HEK293 (cell line): ENCODE data around the gene ARFGAP1.
A peak's percentile ranks its signal among the peaks of the same experiment; 100 is the strongest.

Experiments
- CTCF ChIA-PET: fragments of 350-600 bp; formaldehyde crosslinking; extraction: SDS; loops from one replicate; lab custom pipeline; 2021; ENCODE audit warnings: antibody characterized with exemption; lab: Yijun Ruan, JAX
- POLR2A ChIA-PET: fragments of 300-600 bp; formaldehyde crosslinking; extraction: SDS; loops from one replicate; lab custom pipeline; 2020; ENCODE audit warnings: antibody characterized with exemption, inconsistent platforms; lab: Yijun Ruan, JAX
- H3K27ac ChIP-seq: fragments of 200-500 bp; sonication (Bioruptor generic); 2 replicates; pipeline ENCODE4 v1.5.1; 2014; ENCODE audit warnings: low read depth, low read length, control low read depth, inconsistent platforms; ENCODE audit errors: extremely low read depth
- H3K36me3 ChIP-seq, 2 experiments: fragments of 200-500 bp in 1 of 2; sonication (Bioruptor generic) in 1 of 2; 1 replicate in 1 of 2; 2 replicates in 1 of 2; pipeline ENCODE4 v1.5.1; 2014 to 2017; ENCODE audit warnings: inconsistent platforms in 2 of 2, low read length in 2 of 2; ENCODE audit not compliant: control insufficient read depth in 2 of 2, insufficient read depth in 1 of 2
- H3K4me1 ChIP-seq: fragments of 200-500 bp; sonication (Bioruptor generic); 2 replicates; pipeline ENCODE4 v1.5.1; 2014; ENCODE audit warnings: mild to moderate bottlenecking, low read length, inconsistent platforms; ENCODE audit not compliant: control insufficient read depth, insufficient read depth
- H3K4me3 ChIP-seq: 2 replicates; pipeline ENCODE4 v1.5.1; 2011; ENCODE audit warnings: low read depth, mild to moderate bottlenecking, control low read depth, low read length, moderate library complexity
- H3K9me3 ChIP-seq: fragments of 200-500 bp; sonication (Bioruptor generic); 2 replicates; pipeline ENCODE4 v1.5.1; 2014; ENCODE audit warnings: low read depth, low read length, inconsistent platforms; ENCODE audit not compliant: control insufficient read depth, insufficient read depth
- GLIS1 ChIP-seq: fragments of 450-650 bp; formaldehyde crosslinking; IDR thresholded peaks from 2 replicates; pipeline ENCODE4 v1.5.1; 2016; ENCODE audit warnings: missing biosample characterization, missing genetic modification characterization
- KLF7 ChIP-seq: fragments of 450-650 bp; formaldehyde crosslinking; IDR thresholded peaks from 2 replicates; pipeline ENCODE4 v1.5.1; 2016; ENCODE audit warnings: missing biosample characterization, missing genetic modification characterization, borderline replicate concordance
- MZF1 ChIP-seq: fragments of 450-650 bp; formaldehyde crosslinking; IDR thresholded peaks from 2 replicates; pipeline ENCODE4 v1.5.1; 2017; ENCODE audit warnings: missing biosample characterization, missing genetic modification characterization, borderline replicate concordance
- RBAK ChIP-seq: fragments of 450-650 bp; formaldehyde crosslinking; IDR thresholded peaks from 2 replicates; pipeline ENCODE4 v1.5.1; 2016; ENCODE audit warnings: missing biosample characterization, missing genetic modification characterization
- SP2 ChIP-seq: fragments of 450-650 bp; formaldehyde crosslinking; IDR thresholded peaks from 2 replicates; pipeline ENCODE4 v1.5.1; 2016; ENCODE audit warnings: missing biosample characterization, missing genetic modification characterization
- SP7 ChIP-seq: fragments of 450-650 bp; formaldehyde crosslinking; IDR thresholded peaks from 2 replicates; pipeline ENCODE4 v1.5.1; 2016; ENCODE audit warnings: missing biosample characterization, missing genetic modification characterization
- ZBTB7A ChIP-seq: fragments of 450-650 bp; formaldehyde crosslinking; IDR thresholded peaks from 2 replicates; pipeline ENCODE4 v1.5.1; 2016; ENCODE audit warnings: low read depth, missing biosample characterization, missing genetic modification characterization
- ZFP3 ChIP-seq: fragments of 450-650 bp; formaldehyde crosslinking; IDR thresholded peaks from 2 replicates; pipeline ENCODE4 v1.5.1; 2016; ENCODE audit warnings: low read depth, missing biosample characterization, missing genetic modification characterization
- ZFP69B ChIP-seq: fragments of 450-650 bp; formaldehyde crosslinking; IDR thresholded peaks from 2 replicates; pipeline ENCODE4 v1.5.1; 2016; ENCODE audit warnings: missing biosample characterization, missing genetic modification characterization
- ZIC2 ChIP-seq: fragments of 450-650 bp; formaldehyde crosslinking; IDR thresholded peaks from 2 replicates; pipeline ENCODE4 v1.5.1; 2016; ENCODE audit warnings: missing biosample characterization, missing genetic modification characterization
- ZNF10 ChIP-seq: fragments of 450-650 bp; formaldehyde crosslinking; IDR thresholded peaks from 2 replicates; pipeline ENCODE4 v1.5.1; 2017; ENCODE audit warnings: missing biosample characterization, missing genetic modification characterization
- ZNF140 ChIP-seq: fragments of 450-650 bp; formaldehyde crosslinking; IDR thresholded peaks from 2 replicates; pipeline ENCODE4 v1.5.1; 2016; ENCODE audit warnings: missing biosample characterization, missing genetic modification characterization
- ZNF23 ChIP-seq: fragments of 450-650 bp; formaldehyde crosslinking; IDR thresholded peaks from 2 replicates; pipeline ENCODE4 v1.5.1; 2016; ENCODE audit warnings: missing biosample characterization, missing genetic modification characterization, borderline replicate concordance
- ZNF600 ChIP-seq: fragments of 450-650 bp; formaldehyde crosslinking; IDR thresholded peaks from 2 replicates; pipeline ENCODE4 v1.5.1; 2016; ENCODE audit warnings: missing biosample characterization, missing genetic modification characterization
- ZNF623 ChIP-seq: fragments of 450-650 bp; formaldehyde crosslinking; IDR thresholded peaks from 2 replicates; pipeline ENCODE4 v1.5.1; 2016; ENCODE audit warnings: missing biosample characterization, missing genetic modification characterization
- ZNF629 ChIP-seq: fragments of 450-650 bp; formaldehyde crosslinking; IDR thresholded peaks from 2 replicates; pipeline ENCODE4 v1.5.1; 2017; ENCODE audit warnings: missing biosample characterization, missing genetic modification characterization
- ZXDB ChIP-seq: fragments of 450-650 bp; formaldehyde crosslinking; IDR thresholded peaks from 2 replicates; pipeline ENCODE4 v1.5.1; 2016; ENCODE audit warnings: missing biosample characterization, missing genetic modification characterization
- TF ChIP-seq, protein P1 (sequence below): fragments of 450-650 bp; formaldehyde crosslinking; IDR thresholded peaks from 2 replicates; pipeline ENCODE4 v1.5.1; 2016; ENCODE audit warnings: missing biosample characterization, missing genetic modification characterization
- TF ChIP-seq, protein P2 (sequence below): fragments of 450-650 bp; formaldehyde crosslinking; IDR thresholded peaks from 2 replicates; pipeline ENCODE4 v1.5.1; 2017; ENCODE audit warnings: missing biosample characterization, mild to moderate bottlenecking, missing genetic modification characterization, moderate library complexity
- TF ChIP-seq, protein P3 (sequence below): fragments of 450-650 bp; formaldehyde crosslinking; IDR thresholded peaks from 2 replicates; pipeline ENCODE4 v1.5.1; 2017; ENCODE audit warnings: missing biosample characterization, missing genetic modification characterization

Gene ARFGAP1

DNA sequence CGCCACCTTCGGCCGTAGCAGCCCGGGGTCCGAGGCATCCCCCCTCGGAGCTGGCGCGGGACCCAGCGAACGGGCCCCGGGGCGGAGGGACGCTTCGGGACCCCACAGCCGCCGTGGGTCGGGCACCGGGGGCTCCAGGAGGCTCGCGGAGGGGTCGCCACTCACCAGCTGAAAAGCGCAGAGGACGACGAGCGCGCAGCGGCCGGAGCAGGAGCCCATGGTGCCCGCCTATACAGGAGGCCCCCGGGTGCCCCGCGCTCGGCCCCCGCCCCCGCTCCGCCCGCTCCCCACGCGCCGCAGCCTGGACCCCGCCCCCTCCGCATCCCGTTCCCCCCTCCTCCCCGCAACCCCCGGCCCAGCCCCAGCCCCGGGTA lies 18.4 kb upstream of the ARFGAP1 start, which contains the start of gene NKAIN4:
NKAIN4 (minus strand) TSS at position 232 of the 374 bp plus-strand sequence; CDS start at position 219, 13 bp downstream.
- Histone ChIP-seq H3K36me3 (no peaks in the 10 kb centered on the region), H3K27ac (no peak within 1 kb of the TSS), H3K9me3 (no peaks in the 10 kb centered on the region), H3K4me3 (peak within 1 kb of the TSS; percentile 10), H3K4me1 (no peaks in the 10 kb centered on the region)
- ChIA-PET CTCF (interaction anchor here (1.9 to 4.1 kb wide), 2 partner anchors 19 to 30 kb away, joined by 4 to 53 read pairs; partner anchors contain the start of gene BIRC7), POLR2A (interaction anchor here (1.2 kb wide), 1 partner anchor 18 kb away, joined by 3 read pairs; the partner anchor contains the start of gene ARFGAP1)
- no peak for TF ChIP-seq ZNF23 (tag by site-specific recombination)
- TF ChIP-seq ZNF623 (tag by site-specific recombination) = no peak
- TF ChIP-seq, protein P1, sequence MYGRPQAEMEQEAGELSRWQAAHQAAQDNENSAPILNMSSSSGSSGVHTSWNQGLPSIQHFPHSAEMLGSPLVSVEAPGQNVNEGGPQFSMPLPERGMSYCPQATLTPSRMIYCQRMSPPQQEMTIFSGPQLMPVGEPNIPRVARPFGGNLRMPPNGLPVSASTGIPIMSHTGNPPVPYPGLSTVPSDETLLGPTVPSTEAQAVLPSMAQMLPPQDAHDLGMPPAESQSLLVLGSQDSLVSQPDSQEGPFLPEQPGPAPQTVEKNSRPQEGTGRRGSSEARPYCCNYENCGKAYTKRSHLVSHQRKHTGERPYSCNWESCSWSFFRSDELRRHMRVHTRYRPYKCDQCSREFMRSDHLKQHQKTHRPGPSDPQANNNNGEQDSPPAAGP (tag by site-specific recombination) = no peak
- no peak for TF ChIP-seq ZFP3 (tag by site-specific recombination)
- TF ChIP-seq MZF1 (tag by site-specific recombination) = no peak
- TF ChIP-seq, protein P2, sequence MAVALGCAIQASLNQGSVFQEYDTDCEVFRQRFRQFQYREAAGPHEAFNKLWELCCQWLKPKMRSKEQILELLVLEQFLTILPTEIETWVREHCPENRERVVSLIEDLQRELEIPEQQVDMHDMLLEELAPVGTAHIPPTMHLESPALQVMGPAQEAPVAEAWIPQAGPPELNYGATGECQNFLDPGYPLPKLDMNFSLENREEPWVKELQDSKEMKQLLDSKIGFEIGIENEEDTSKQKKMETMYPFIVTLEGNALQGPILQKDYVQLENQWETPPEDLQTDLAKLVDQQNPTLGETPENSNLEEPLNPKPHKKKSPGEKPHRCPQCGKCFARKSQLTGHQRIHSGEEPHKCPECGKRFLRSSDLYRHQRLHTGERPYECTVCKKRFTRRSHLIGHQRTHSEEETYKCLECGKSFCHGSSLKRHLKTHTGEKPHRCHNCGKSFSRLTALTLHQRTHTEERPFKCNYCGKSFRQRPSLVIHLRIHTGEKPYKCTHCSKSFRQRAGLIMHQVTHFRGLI = no peak
- TF ChIP-seq KLF7 = no peak
- TF ChIP-seq, protein P3, sequence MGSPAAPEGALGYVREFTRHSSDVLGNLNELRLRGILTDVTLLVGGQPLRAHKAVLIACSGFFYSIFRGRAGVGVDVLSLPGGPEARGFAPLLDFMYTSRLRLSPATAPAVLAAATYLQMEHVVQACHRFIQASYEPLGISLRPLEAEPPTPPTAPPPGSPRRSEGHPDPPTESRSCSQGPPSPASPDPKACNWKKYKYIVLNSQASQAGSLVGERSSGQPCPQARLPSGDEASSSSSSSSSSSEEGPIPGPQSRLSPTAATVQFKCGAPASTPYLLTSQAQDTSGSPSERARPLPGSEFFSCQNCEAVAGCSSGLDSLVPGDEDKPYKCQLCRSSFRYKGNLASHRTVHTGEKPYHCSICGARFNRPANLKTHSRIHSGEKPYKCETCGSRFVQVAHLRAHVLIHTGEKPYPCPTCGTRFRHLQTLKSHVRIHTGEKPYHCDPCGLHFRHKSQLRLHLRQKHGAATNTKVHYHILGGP = no peak
- TF ChIP-seq ZFP69B (tag by site-specific recombination) = no peak
- TF ChIP-seq ZNF10 = no peak
- TF ChIP-seq ZBTB7A (tag by site-specific recombination) = no peak
- TF ChIP-seq ZXDB (tag by site-specific recombination) = no peak

DNA sequence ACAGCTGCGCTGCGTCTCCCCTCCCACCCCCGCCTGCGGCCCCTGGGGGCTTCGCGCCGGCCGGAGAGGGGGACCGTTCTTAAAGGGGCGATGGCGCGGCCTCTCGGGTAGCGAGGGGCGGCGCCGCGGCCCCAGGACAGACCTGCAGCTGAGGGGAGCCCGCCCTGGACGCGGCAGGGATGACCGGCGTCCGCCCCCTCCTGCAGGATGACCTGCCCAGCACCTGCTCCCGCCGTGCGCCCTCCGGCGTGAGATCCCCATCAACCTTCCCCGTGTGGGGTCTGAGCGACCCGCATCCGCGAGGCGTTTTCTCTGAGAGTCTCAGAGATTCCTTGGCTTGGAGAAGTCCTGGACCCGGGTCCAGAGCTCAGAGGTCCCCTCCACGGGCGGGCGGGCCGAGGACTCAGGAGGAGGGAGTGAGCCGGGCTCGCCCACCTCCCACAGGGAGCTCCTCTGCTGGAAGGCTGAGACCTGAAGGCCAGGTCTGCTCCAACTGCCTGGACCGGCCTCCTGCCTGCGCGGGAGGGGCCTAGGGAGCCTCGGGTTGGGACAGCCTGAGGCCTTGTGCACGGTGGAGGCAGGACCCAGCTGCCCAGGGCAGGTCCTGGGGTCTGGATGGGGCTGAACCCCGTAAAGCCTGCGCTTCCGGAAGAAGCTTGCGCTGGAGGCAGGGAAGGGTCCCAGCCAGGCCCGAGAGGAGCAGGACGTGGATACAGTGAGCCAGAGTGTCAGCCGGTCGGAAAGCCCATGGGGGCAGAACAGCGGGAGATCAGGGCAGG lies 17.8 kb upstream of the ARFGAP1 start:
- H3K4me1 ChIP-seq = no peaks in the 10 kb centered on the region
- H3K36me3 ChIP-seq = no peaks in the 10 kb centered on the region
- CTCF ChIA-PET = interaction anchor here (1.1 kb wide), 2 partner anchors 30 to 32 kb away, joined by 4 to 7 read pairs; no protein-coding TSS in a partner anchor
- TF ChIP-seq ZNF140 (tag by site-specific recombination) (no peak), ZNF600 (tag by site-specific recombination) (peak; percentile 45; the same call in 1 of the 2 replicates), ZIC2 (tag by site-specific recombination) (peak; percentile 61), GLIS1 (tag by site-specific recombination) (peak; percentile 12; the same call in 1 of the 2 replicates), RBAK (tag by site-specific recombination) (no peak), ZNF629 (tag by site-specific recombination) (no peak), SP2 (peak; percentile 25; the same call in 1 of the 2 replicates), SP7 (no peak)
- POLR2A ChIA-PET = interaction anchor here (1.2 kb wide), 1 partner anchor 18 kb away, joined by 3 read pairs; the partner anchor contains the start of gene ARFGAP1
- no peak overlapping the region for H3K27ac ChIP-seq
- H3K9me3 ChIP-seq = no peaks in the 10 kb centered on the region
- H3K4me3 ChIP-seq = no peak overlapping the region
